ENCODE data around the gene GMPS.

Gene GMPS

DNA sequence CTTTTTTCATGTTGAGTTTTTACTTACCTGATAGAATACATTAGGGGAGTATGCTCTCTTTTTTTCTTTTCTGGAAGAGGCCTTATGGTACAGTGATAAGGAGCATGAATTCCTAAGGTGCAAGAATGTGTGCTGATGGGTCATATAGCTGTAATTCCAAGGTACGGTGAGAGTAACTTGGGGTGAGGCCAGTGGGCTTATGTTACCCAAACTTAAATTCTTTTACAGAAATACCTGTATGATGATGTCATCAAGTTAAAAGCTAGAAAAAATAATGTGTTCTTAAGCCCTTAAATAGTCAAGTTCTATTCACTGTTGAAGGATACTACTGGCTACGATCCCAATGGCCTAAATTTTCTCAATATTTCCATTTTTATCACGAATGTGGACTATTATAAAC, 111.2 kb downstream of the GMPS start:
- H3K27me3 ChIP-seq (ENCODE audit: insufficient read depth, insufficient read length) = no peaks in the 10 kb centered on the region
- no peak overlapping the region for H3K4me3 ChIP-seq (ENCODE audit: insufficient read length, low read depth)
- H3K9ac ChIP-seq (ENCODE audit: insufficient read length, low read depth) = no peak overlapping the region
- no peaks in the 10 kb centered on the region for H3K9me3 ChIP-seq (ENCODE audit: insufficient read depth, low read length)
- no peaks in the 10 kb centered on the region for H3K4me1 ChIP-seq (ENCODE audit: insufficient read depth, insufficient read length)
- TF ChIP-seq ZNF274 (IDR thresholded peaks at IDR 0.05; ENCODE audit: low read depth, low read length) (no peak), SUZ12 (IDR thresholded peaks at IDR 0.05; ENCODE audit: extremely low read depth, insufficient read depth, insufficient read length) (no peak), YY1 (IDR thresholded peaks at IDR 0.05; ENCODE audit: insufficient read depth, insufficient read length) (no peak)
- no peak for DNase-seq (ENCODE audit: low read depth, low spot score)
- H3K36me3 ChIP-seq (ENCODE audit: insufficient read depth, insufficient read length, low read length) = no peaks in the 10 kb centered on the region

DNA sequence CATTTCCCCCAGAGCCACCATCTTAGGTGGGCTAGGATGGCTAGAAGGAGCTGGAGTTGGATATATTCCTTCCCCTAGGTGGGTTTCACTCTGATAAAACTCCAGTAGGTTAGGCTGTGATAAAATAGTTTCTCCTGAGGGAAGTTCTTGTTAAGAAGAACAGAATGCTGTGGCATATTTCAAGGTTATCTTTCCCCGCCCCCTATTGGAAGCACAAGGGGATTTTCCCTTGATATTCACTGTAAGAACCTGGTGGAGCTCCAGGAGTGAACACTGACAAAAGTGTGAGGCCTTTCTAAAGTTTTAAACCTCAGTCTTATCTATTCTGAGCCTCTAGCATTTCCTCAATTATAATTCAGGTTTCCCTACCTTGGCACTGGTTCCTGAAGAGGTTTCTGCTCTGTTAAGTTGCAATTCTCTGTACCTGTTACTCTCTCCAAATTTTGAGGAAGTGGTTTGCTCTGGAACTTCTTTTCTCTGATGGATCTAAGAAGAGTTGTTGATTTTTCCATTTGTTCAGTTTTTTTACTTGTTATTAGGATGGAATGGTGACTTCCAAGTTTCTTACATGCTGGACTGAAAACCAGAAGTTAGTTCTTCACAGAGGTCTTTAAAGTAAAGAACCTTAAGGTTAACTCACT, 113.5 kb downstream of the GMPS start:
- no peak for TF ChIP-seq SUZ12 (IDR thresholded peaks at IDR 0.05; ENCODE audit: extremely low read depth, insufficient read depth, insufficient read length)
- no peak for TF ChIP-seq ZNF274 (IDR thresholded peaks at IDR 0.05; ENCODE audit: low read depth, low read length)
- no peak for TF ChIP-seq YY1 (IDR thresholded peaks at IDR 0.05; ENCODE audit: insufficient read depth, insufficient read length)
- Histone ChIP-seq H3K9ac (ENCODE audit: insufficient read length, low read depth) (no peak overlapping the region), H3K4me3 (ENCODE audit: insufficient read length, low read depth) (no peak overlapping the region), H3K9me3 (ENCODE audit: insufficient read depth, low read length) (no peaks in the 10 kb centered on the region), H3K36me3 (ENCODE audit: insufficient read depth, insufficient read length, low read length) (no peaks in the 10 kb centered on the region), H3K27me3 (ENCODE audit: insufficient read depth, insufficient read length) (no peaks in the 10 kb centered on the region), H3K4me1 (ENCODE audit: insufficient read depth, insufficient read length) (no peaks in the 10 kb centered on the region)
- no peak for DNase-seq (ENCODE audit: low read depth, low spot score)

DNA sequence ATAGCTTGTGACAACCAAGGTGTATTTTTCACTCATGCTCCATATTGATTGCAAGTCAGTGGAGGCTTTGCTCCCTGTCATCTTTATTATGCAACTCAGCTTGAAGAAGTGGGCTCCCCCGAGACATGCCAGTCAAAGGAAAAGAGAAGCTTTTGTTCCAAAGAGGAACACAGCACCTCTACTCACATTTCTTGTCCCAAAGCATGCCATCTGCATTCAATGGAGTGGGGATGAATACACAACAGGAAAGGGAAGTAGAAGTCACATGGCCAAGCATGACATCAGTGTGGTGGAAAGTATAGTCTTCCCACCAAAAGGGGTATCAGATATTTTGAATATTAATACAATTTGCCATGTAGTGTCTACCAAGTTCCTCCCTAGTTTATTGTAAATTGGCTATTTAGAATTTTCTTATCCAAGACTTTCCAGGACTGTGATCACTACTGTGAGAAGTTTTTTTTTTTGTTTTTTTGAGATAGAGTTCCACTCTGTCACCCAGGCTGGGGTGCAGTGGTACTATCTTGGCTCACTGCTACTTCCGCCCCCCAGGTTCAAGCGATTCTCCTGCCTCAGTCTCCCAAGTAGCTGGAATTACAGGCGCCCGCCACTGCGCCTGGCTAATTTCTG, 114.5 kb downstream of the GMPS start:
- no peaks in the 10 kb centered on the region for H3K4me1 ChIP-seq (ENCODE audit: insufficient read depth, insufficient read length)
- H3K27me3 ChIP-seq (ENCODE audit: insufficient read depth, insufficient read length) = no peaks in the 10 kb centered on the region
- H3K4me3 ChIP-seq (ENCODE audit: insufficient read length, low read depth) = no peak overlapping the region
- no peak overlapping the region for H3K9ac ChIP-seq (ENCODE audit: insufficient read length, low read depth)
- no peaks in the 10 kb centered on the region for H3K36me3 ChIP-seq (ENCODE audit: insufficient read depth, insufficient read length, low read length)
- TF ChIP-seq YY1 (IDR thresholded peaks at IDR 0.05; ENCODE audit: insufficient read depth, insufficient read length) = no peak
- no peak for TF ChIP-seq SUZ12 (IDR thresholded peaks at IDR 0.05; ENCODE audit: extremely low read depth, insufficient read depth, insufficient read length)
- no peak for DNase-seq (ENCODE audit: low read depth, low spot score)
- H3K9me3 ChIP-seq (ENCODE audit: insufficient read depth, low read length) = no peaks in the 10 kb centered on the region

DNA sequence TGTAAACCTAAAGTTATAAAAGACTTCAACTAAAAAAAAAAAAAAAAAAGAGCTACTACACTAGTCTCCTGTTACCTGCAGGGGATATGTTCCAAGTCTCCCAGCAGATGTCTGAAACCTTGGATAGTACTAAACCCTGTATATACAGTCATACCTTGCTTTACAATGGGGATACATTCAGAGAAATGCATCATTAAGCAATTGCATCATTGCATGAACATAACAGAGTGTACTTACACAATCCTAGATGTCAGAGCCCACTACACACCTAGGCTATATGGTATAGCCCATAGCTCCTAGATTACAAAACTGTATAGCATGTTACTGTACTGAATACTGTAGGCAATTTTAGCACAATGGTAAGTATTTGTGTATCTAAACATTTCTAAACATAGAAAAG, 119.1 kb downstream of the GMPS start:
- H3K9me3 ChIP-seq (ENCODE audit: insufficient read depth, low read length) = no peaks in the 10 kb centered on the region
- H3K9ac ChIP-seq (ENCODE audit: insufficient read length, low read depth) = no peak overlapping the region
- H3K4me3 ChIP-seq (ENCODE audit: insufficient read length, low read depth) = no peak overlapping the region
- H3K36me3 ChIP-seq (ENCODE audit: insufficient read depth, insufficient read length, low read length) = no peaks in the 10 kb centered on the region
- no peak for DNase-seq (ENCODE audit: low read depth, low spot score)
- no peaks in the 10 kb centered on the region for H3K4me1 ChIP-seq (ENCODE audit: insufficient read depth, insufficient read length)
- no peak for TF ChIP-seq SUZ12 (IDR thresholded peaks at IDR 0.05; ENCODE audit: extremely low read depth, insufficient read depth, insufficient read length)
- H3K27me3 ChIP-seq (ENCODE audit: insufficient read depth, insufficient read length) = no peaks in the 10 kb centered on the region

- Histone ChIP-seq H3K9ac (ENCODE audit: insufficient read length, low read depth) (no peak overlapping the region), H3K4me1 (ENCODE audit: insufficient read depth, insufficient read length) (no peaks in the 10 kb centered on the region), H3K9me3 (ENCODE audit: insufficient read depth, low read length) (no peaks in the 10 kb centered on the region), H3K36me3 (ENCODE audit: insufficient read depth, insufficient read length, low read length) (no peaks in the 10 kb centered on the region), H3K4me3 (ENCODE audit: insufficient read length, low read depth) (no peak overlapping the region), H3K27me3 (ENCODE audit: insufficient read depth, insufficient read length) (no peaks in the 10 kb centered on the region)
- DNase-seq (ENCODE audit: low read depth, low spot score) = no peak
- TF ChIP-seq SUZ12 (IDR thresholded peaks at IDR 0.05; ENCODE audit: extremely low read depth, insufficient read depth, insufficient read length) (no peak), ZNF274 (IDR thresholded peaks at IDR 0.05; ENCODE audit: low read depth, low read length) (no peak), YY1 (IDR thresholded peaks at IDR 0.05; ENCODE audit: insufficient read depth, insufficient read length) (no peak)
Observed at GRCh38 chr3:155991212-155991611, 120.8 kb downstream of the GMPS start.

DNA sequence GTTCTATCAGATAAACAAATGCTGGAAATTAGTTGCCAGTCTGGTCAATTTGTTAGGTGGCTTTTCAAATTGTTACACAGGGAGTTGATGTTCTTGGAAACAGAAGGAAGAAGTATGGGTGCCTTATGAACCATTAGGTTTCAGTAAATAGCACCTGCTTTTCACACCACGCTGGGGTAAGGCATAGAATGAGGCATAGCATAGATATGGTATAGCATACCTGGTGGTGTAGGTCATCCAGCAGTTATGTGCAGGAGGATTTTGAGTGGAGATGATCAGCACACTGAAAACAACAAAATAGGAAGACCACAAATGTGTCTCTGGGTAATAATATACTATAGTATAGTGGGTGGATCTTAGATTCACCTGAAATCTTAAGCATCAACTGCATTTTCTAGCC, 121.4 kb downstream of the GMPS start:
- no peak for DNase-seq (ENCODE audit: low read depth, low spot score)
- no peaks in the 10 kb centered on the region for H3K4me1 ChIP-seq (ENCODE audit: insufficient read depth, insufficient read length)
- no peaks in the 10 kb centered on the region for H3K36me3 ChIP-seq (ENCODE audit: insufficient read depth, insufficient read length, low read length)
- no peaks in the 10 kb centered on the region for H3K9me3 ChIP-seq (ENCODE audit: insufficient read depth, low read length)
- H3K9ac ChIP-seq (ENCODE audit: insufficient read length, low read depth) = no peak overlapping the region
- TF ChIP-seq YY1 (IDR thresholded peaks at IDR 0.05; ENCODE audit: insufficient read depth, insufficient read length) = no peak
- TF ChIP-seq SUZ12 (IDR thresholded peaks at IDR 0.05; ENCODE audit: extremely low read depth, insufficient read depth, insufficient read length) = no peak
- no peak for TF ChIP-seq ZNF274 (IDR thresholded peaks at IDR 0.05; ENCODE audit: low read depth, low read length)
- H3K27me3 ChIP-seq (ENCODE audit: insufficient read depth, insufficient read length) = no peaks in the 10 kb centered on the region
- no peak overlapping the region for H3K4me3 ChIP-seq (ENCODE audit: insufficient read length, low read depth)

Measured in NT2/D1 (cell line).